Endothelial cell (in vitro differentiated cells): ENCODE measurements around the gene IGFN1. TPM values are rescaled to one million over a fixed set of nuclear protein-coding genes. Genes with fewer than 3 reads are reported as not detected.

ENCODE experiments used
- DNase-seq: peaks from one replicate; pipeline ENCODE4 v3.0.0; 2021; ENCODE audit warnings: low spot score
- H3K27ac Mint-ChIP-seq: one replicate; pipeline ENCODE4 v1.8.0; 2021; ENCODE audit warnings: mixed read lengths, inconsistent platforms; ENCODE audit not compliant: unreplicated experiment
- H3K27me3 Mint-ChIP-seq: one replicate; pipeline ENCODE4 v1.8.0; 2021; ENCODE audit warnings: mild to moderate bottlenecking, moderate library complexity, mixed read lengths, inconsistent platforms; ENCODE audit not compliant: unreplicated experiment
- H3K36me3 Mint-ChIP-seq: one replicate; pipeline ENCODE4 v1.8.0; 2021; ENCODE audit warnings: mild to moderate bottlenecking, low read depth, mixed read lengths, inconsistent platforms; ENCODE audit not compliant: unreplicated experiment
- H3K4me1 Mint-ChIP-seq: one replicate; pipeline ENCODE4 v1.8.0; 2021; ENCODE audit warnings: mild to moderate bottlenecking, mixed read lengths, inconsistent platforms; ENCODE audit not compliant: unreplicated experiment
- H3K4me3 Mint-ChIP-seq: one replicate; pipeline ENCODE4 v1.8.0; 2021; ENCODE audit warnings: mild to moderate bottlenecking, mixed read lengths, inconsistent platforms; ENCODE audit not compliant: unreplicated experiment
- H3K9me3 Mint-ChIP-seq: one replicate; pipeline ENCODE4 v1.8.0; 2021; ENCODE audit warnings: mixed read lengths, inconsistent platforms; ENCODE audit not compliant: unreplicated experiment
- CTCF ChIP-seq: fragments of 200-600 bp; sonication (generic); IDR thresholded peaks from one replicate; pipeline ENCODE4 v1.5.0; 2021; ENCODE audit warnings: antibody characterized with exemption; ENCODE audit not compliant: unreplicated experiment
- total RNA-seq: library from RNA; stranded (reverse); fragmentation: NEBNext Ultra II Directional; extraction: Animal tissue kit (Norgen Biotek cat#: 25700); gene quantifications from one replicate; pipeline ENCODE4 v1.2.1, GENCODE V29; 2021; ENCODE audit not compliant: unreplicated experiment

Gene IGFN1
- total RNA-seq, 1 donor from 2014 or later: not detected

GRCh38 chr1:201241736-201242135 is 51.1 kb downstream of the IGFN1 start:
- no peak for TF ChIP-seq CTCF
- peaks cover 9% of the 10 kb centered on the region for H3K36me3 Mint-ChIP-seq
- no peaks in the 10 kb centered on the region for H3K4me1 Mint-ChIP-seq
- H3K27me3 Mint-ChIP-seq: peaks cover 3% of the 10 kb centered on the region
- DNase-seq: no peak
- peaks cover 11% of the 10 kb centered on the region for H3K9me3 Mint-ChIP-seq
- H3K4me3 Mint-ChIP-seq: no peak overlapping the region
- H3K27ac Mint-ChIP-seq: no peak overlapping the region

- H3K4me3 Mint-ChIP-seq: no peak overlapping the region
- H3K9me3 Mint-ChIP-seq: peaks cover 9% of the 10 kb centered on the region
- H3K36me3 Mint-ChIP-seq: peaks cover 7% of the 10 kb centered on the region
- TF ChIP-seq CTCF: no peak
- H3K4me1 Mint-ChIP-seq: no peaks in the 10 kb centered on the region
- peaks cover 1% of the 10 kb centered on the region for H3K27me3 Mint-ChIP-seq
- DNase-seq: no peak
- H3K27ac Mint-ChIP-seq: no peak overlapping the region
Observed at GRCh38 chr1:201245082-201245481, 54.5 kb downstream of the IGFN1 start.

GRCh38 chr1:201248721-201249559 is 58.3 kb downstream of the IGFN1 start:
- Mint-ChIP-seq H3K27me3 (peaks cover 3% of the 10 kb centered on the region), H3K4me1 (no peaks in the 10 kb centered on the region), H3K4me3 (no peak overlapping the region), H3K36me3 (no peaks in the 10 kb centered on the region), H3K9me3 (no peaks in the 10 kb centered on the region), H3K27ac (no peak overlapping the region)
- no peak for TF ChIP-seq CTCF
- DNase-seq: no peak

- no peaks in the 10 kb centered on the region for H3K36me3 Mint-ChIP-seq
- H3K9me3 Mint-ChIP-seq: no peaks in the 10 kb centered on the region
- no peak for DNase-seq
- H3K4me1 Mint-ChIP-seq: no peaks in the 10 kb centered on the region
- H3K27ac Mint-ChIP-seq: no peak overlapping the region
- H3K27me3 Mint-ChIP-seq: peaks cover 3% of the 10 kb centered on the region
- no peak overlapping the region for H3K4me3 Mint-ChIP-seq
- TF ChIP-seq CTCF: no peak
Observed at GRCh38 chr1:201250326-201251011, 59.8 kb downstream of the IGFN1 start.

- Mint-ChIP-seq H3K36me3 (no peaks in the 10 kb centered on the region), H3K27ac (no peak overlapping the region), H3K4me3 (no peak overlapping the region), H3K27me3 (peaks cover 3% of the 10 kb centered on the region), H3K9me3 (no peaks in the 10 kb centered on the region), H3K4me1 (no peaks in the 10 kb centered on the region)
- TF ChIP-seq CTCF: no peak
- DNase-seq: no peak
Observed at GRCh38 chr1:201251411-201251810, 60.8 kb downstream of the IGFN1 start.
